Esophagus muscularis mucosa (tissue), 4 donors: Measurements from ENCODE around the gene FAM222A.

Source experiments
- CTCF ChIP-seq, 3 experiments: fragments of 200-600 bp in 2 of 3; fragments of 450-650 bp in 1 of 3; sonication (generic) in 2 of 3; IDR thresholded peaks; one replicate each; pipeline ENCODE4 v1.5.1; 2017 to 2019; ENCODE audit warnings: antibody characterized with exemption in 3 of 3, mild to moderate bottlenecking in 2 of 3, moderate library complexity in 1 of 3
- EP300 ChIP-seq: sonication (generic); formaldehyde crosslinking; IDR thresholded peaks from one replicate; pipeline ENCODE4 v1.6.1; 2017; ENCODE audit warnings: antibody characterized with exemption
- POLR2A ChIP-seq: fragments of 450-650 bp; IDR thresholded peaks from one replicate; pipeline ENCODE4 v1.6.1; 2017; ENCODE audit warnings: antibody characterized with exemption, moderate library complexity, mild to moderate bottlenecking, low read depth
- POLR2AphosphoS5 ChIP-seq, 2 donors: sonication (generic); formaldehyde crosslinking; IDR thresholded peaks; one replicate each; pipeline ENCODE4 v1.6.1; 2017; ENCODE audit warnings: antibody characterized with exemption in 2 of 2

DNA sequence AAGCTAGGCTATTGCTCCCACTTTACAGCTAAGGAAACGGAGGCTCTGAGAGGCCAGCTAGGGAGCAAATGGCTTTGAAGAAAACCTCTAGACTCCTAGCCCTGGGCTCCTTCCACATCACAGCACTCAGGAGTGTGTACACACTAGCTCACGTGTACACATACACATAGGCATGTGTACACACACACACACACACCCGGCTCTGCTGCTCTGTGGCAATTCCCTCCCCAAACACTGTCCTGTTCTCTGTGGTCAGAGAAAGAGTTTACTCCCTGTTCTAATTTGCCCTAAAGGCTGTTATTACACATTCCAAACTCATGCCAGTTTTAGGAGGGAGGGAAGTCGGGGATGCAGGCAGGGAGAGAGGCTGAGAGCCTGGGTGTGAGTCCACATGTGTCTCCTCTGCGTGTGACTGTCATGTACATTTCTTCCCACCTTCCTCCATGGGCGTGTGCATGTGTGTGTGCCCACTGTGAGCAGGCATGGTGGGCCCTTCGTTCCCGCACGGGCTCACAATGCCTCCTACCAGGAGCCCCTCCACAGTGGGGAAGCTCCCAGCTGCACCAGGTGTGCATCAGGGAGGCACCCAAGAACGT lies 105.4 kb downstream of the FAM222A start:
- TF ChIP-seq POLR2A: no peak
- no peak for TF ChIP-seq CTCF (IDR thresholded peaks at IDR 0.05)
- TF ChIP-seq EP300: no peak
- no peak for TF ChIP-seq POLR2AphosphoS5 (IDR thresholded peaks at IDR 0.05)
